DND-41 (cell line): Measurements from ENCODE around the gene PDE3B.

Source experiments
- ATAC-seq: fragments of 200-7000 bp; cut with Tn5 transposase; 3 replicates; pipeline ENCODE4 v1.9.1; 2021; ENCODE audit warnings: low read depth; ENCODE audit not compliant: insufficient read depth
- DNase-seq: peaks from one replicate; pipeline ENCODE4 v3.0.0-alpha.2; 2020
- H2AFZ ChIP-seq: 2 replicates; pipeline ENCODE4 v1.6.0; 2012; ENCODE audit warnings: low read depth, low read length
- H3K27ac ChIP-seq: 2 replicates; pipeline ENCODE4 v1.5.1; 2012; ENCODE audit warnings: low read length, inconsistent platforms
- H3K27me3 ChIP-seq: fragments of 200-600 bp; sonication (generic); 2 replicates; pipeline ENCODE4 v1.6.0; 2012; ENCODE audit warnings: low read length, mild to moderate bottlenecking, inconsistent platforms; ENCODE audit not compliant: insufficient read depth, poor library complexity
- H3K36me3 ChIP-seq: 2 replicates; pipeline ENCODE4 v1.5.1; 2012; ENCODE audit warnings: low read length, inconsistent platforms; ENCODE audit not compliant: insufficient read depth
- H3K4me1 ChIP-seq: 2 replicates; pipeline ENCODE4 v1.5.1; 2012; ENCODE audit warnings: mild to moderate bottlenecking, low read length; ENCODE audit not compliant: insufficient read depth
- H3K4me2 ChIP-seq: 2 replicates; pipeline ENCODE4 v1.6.0; 2012; ENCODE audit warnings: mild to moderate bottlenecking, moderate library complexity, low read length, inconsistent platforms; ENCODE audit not compliant: insufficient read depth
- H3K4me3 ChIP-seq, 2 experiments: fragments of 200-600 bp in 1 of 2; shearing (Covaris generic) in 1 of 2; 2 replicates each; pipeline ENCODE4 v1.5.1; 2012 to 2016; ENCODE audit warnings: inconsistent platforms in 2 of 2, low read length in 2 of 2, mild to moderate bottlenecking in 2 of 2, low read depth in 1 of 2, moderate library complexity in 1 of 2
- H3K79me2 ChIP-seq: 2 replicates; pipeline ENCODE4 v1.6.0; 2012; ENCODE audit warnings: low read length, inconsistent platforms; ENCODE audit not compliant: insufficient read depth
- H3K9ac ChIP-seq: 2 replicates; pipeline ENCODE4 v1.6.0; 2012; ENCODE audit warnings: low read depth, mild to moderate bottlenecking, inconsistent platforms, low read length, moderate library complexity
- H3K9me3 ChIP-seq: 2 replicates; pipeline ENCODE4 v1.5.1; 2012; ENCODE audit warnings: low read length, moderate library complexity, mild to moderate bottlenecking, inconsistent platforms; ENCODE audit not compliant: insufficient read depth, severe bottlenecking
- H4K20me1 ChIP-seq: 2 replicates; pipeline ENCODE4 v1.6.0; 2012; ENCODE audit warnings: low read length; ENCODE audit not compliant: insufficient read depth
- EZH2 ChIP-seq: IDR thresholded peaks from 3 replicates; pipeline ENCODE4 v1.6.1; 2012; ENCODE audit warnings: borderline replicate concordance, low read depth, mild to moderate bottlenecking, moderate library complexity, low read length, inconsistent platforms; ENCODE audit not compliant: severe bottlenecking
- TF ChIP-seq, protein P1 (sequence below): IDR thresholded peaks from 2 replicates; pipeline ENCODE4 v1.5.1; 2012; ENCODE audit warnings: borderline replicate concordance, low read length, moderate library complexity, mild to moderate bottlenecking; ENCODE audit not compliant: poor library complexity, severe bottlenecking; ENCODE audit errors: extremely low read depth

The PDE3B gene

DNA sequence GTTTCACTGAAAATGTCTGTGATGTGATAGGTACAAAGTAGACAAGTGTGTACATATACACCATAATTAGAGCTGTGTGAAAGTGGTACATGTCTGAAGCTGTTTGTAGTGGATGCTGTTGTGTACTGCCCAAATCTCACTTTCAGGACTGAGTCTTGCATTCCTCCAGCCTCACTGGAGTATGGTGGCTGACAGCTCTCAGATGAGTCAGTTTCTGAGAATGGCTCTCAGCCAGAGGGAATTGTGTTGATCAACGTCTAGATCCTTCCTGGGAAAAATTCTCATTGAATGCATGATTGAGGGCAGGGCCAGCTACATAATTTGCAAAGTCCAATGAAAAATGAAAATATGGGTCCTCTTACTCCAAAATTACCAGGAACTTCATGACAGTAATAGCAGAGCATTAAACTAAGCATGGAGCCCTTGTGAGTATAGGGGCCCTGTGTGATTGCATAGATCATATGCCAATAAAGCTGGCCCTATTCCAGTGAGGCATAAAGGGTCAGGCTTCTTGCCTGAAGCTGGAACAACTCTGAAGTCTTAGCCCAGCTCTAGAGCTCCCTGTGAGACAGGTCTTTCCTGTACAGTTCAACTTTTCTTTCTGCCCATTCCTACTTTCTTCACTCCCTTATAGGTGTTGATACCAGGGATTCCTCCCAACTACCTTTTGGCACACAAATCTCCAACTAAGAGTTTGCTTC, 259.2 kb downstream of the PDE3B start:
- no peaks in the 10 kb centered on the region for H3K36me3 ChIP-seq
- no peaks in the 10 kb centered on the region for H4K20me1 ChIP-seq
- TF ChIP-seq, protein P1, sequence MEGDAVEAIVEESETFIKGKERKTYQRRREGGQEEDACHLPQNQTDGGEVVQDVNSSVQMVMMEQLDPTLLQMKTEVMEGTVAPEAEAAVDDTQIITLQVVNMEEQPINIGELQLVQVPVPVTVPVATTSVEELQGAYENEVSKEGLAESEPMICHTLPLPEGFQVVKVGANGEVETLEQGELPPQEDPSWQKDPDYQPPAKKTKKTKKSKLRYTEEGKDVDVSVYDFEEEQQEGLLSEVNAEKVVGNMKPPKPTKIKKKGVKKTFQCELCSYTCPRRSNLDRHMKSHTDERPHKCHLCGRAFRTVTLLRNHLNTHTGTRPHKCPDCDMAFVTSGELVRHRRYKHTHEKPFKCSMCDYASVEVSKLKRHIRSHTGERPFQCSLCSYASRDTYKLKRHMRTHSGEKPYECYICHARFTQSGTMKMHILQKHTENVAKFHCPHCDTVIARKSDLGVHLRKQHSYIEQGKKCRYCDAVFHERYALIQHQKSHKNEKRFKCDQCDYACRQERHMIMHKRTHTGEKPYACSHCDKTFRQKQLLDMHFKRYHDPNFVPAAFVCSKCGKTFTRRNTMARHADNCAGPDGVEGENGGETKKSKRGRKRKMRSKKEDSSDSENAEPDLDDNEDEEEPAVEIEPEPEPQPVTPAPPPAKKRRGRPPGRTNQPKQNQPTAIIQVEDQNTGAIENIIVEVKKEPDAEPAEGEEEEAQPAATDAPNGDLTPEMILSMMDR, result no peak
- TF ChIP-seq EZH2, result no peak
- no peak overlapping the region for H3K4me3 ChIP-seq
- no peak overlapping the region for H3K9ac ChIP-seq
- no peaks in the 10 kb centered on the region for H3K79me2 ChIP-seq
- no peaks in the 10 kb centered on the region for H3K27me3 ChIP-seq
- no peak overlapping the region for H2AFZ ChIP-seq
- no peak overlapping the region for H3K27ac ChIP-seq
- no peaks in the 10 kb centered on the region for H3K9me3 ChIP-seq
- peaks cover 10% of the 10 kb centered on the region for H3K4me1 ChIP-seq
- DNase-seq, result no peak
- no peak overlapping the region for H3K4me2 ChIP-seq
- no peak for ATAC-seq

DNA sequence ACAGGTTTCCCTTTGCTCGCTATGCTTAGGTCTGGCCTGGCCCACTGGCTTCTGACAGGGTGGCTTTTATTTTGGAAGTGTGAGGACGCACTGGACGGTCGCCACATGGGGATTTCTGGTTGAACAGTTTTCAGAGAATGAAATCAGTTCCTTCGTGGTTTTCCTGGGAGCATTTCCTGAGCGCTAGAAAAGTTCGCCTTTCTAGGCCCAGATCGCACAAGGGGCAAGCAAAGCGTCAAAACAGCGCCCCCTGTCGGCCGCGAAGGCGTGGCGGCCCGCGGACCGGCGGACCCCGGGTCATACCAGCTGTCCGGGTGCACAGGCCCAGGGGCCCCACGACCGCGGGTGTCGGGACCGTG, 261.1 kb downstream of the PDE3B start:
- H3K36me3 ChIP-seq, result no peaks in the 10 kb centered on the region
- H3K27me3 ChIP-seq, result no peaks in the 10 kb centered on the region
- H3K9me3 ChIP-seq, result no peaks in the 10 kb centered on the region
- TF ChIP-seq, protein P1, result peak; percentile 61
- no peak for TF ChIP-seq EZH2
- no peak overlapping the region for H3K4me3 ChIP-seq
- no peak overlapping the region for H3K9ac ChIP-seq
- H2AFZ ChIP-seq, result no peak overlapping the region
- H3K4me2 ChIP-seq, result no peak overlapping the region
- H3K79me2 ChIP-seq, result no peaks in the 10 kb centered on the region
- no peak overlapping the region for H3K27ac ChIP-seq
- no peaks in the 10 kb centered on the region for H4K20me1 ChIP-seq
- ATAC-seq, result no peak
- DNase-seq, result peak; percentile 20
- peaks cover 15% of the 10 kb centered on the region for H3K4me1 ChIP-seq

GRCh38 chr11:14905104-14906033, 261.8 kb downstream of the PDE3B start:
- H3K27ac ChIP-seq, result no peak overlapping the region
- no peak overlapping the region for H3K9ac ChIP-seq
- no peak overlapping the region for H3K4me2 ChIP-seq
- ATAC-seq (no peak), DNase-seq (no peak)
- H4K20me1 ChIP-seq, result no peaks in the 10 kb centered on the region
- H2AFZ ChIP-seq, result no peak overlapping the region
- no peaks in the 10 kb centered on the region for H3K36me3 ChIP-seq
- H3K27me3 ChIP-seq, result no peaks in the 10 kb centered on the region
- no peak overlapping the region for H3K4me3 ChIP-seq
- H3K79me2 ChIP-seq, result no peaks in the 10 kb centered on the region
- peaks cover 15% of the 10 kb centered on the region for H3K4me1 ChIP-seq
- TF ChIP-seq EZH2, result no peak
- TF ChIP-seq, protein P1, result no peak
- no peaks in the 10 kb centered on the region for H3K9me3 ChIP-seq
